ENCODE measurements around the gene DAP.

GRCh38 chr5:10789021-10789420, 28.0 kb upstream of the DAP start:
- TF ChIP-seq, protein P1, sequence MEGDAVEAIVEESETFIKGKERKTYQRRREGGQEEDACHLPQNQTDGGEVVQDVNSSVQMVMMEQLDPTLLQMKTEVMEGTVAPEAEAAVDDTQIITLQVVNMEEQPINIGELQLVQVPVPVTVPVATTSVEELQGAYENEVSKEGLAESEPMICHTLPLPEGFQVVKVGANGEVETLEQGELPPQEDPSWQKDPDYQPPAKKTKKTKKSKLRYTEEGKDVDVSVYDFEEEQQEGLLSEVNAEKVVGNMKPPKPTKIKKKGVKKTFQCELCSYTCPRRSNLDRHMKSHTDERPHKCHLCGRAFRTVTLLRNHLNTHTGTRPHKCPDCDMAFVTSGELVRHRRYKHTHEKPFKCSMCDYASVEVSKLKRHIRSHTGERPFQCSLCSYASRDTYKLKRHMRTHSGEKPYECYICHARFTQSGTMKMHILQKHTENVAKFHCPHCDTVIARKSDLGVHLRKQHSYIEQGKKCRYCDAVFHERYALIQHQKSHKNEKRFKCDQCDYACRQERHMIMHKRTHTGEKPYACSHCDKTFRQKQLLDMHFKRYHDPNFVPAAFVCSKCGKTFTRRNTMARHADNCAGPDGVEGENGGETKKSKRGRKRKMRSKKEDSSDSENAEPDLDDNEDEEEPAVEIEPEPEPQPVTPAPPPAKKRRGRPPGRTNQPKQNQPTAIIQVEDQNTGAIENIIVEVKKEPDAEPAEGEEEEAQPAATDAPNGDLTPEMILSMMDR (IDR thresholded peaks at IDR 0.05), result no peak
- no peak for TF ChIP-seq POLR2A (IDR thresholded peaks at IDR 0.05)
- no peak for TF ChIP-seq POLR2AphosphoS5 (IDR thresholded peaks at IDR 0.05)
